Left lung (tissue), 10 donors: Measurements from ENCODE around the gene NOBOX. TPM values are rescaled to one million over a fixed set of nuclear protein-coding genes. Genes with fewer than 3 reads are reported as not detected.

ENCODE experiments used
- ATAC-seq: fragments of 200-7000 bp; cut with Tn5 transposase; one replicate; pipeline ENCODE4 v1.9.1; 2020; ENCODE audit warnings: moderate library complexity
- DNase-seq, 4 donors: peaks; one replicate each; pipeline ENCODE4 v3.0.0-alpha.2; 2013 to 2020
- H3K27ac ChIP-seq, 2 donors: fragments of 200-600 bp; sonication (generic) in 1 of 2; one replicate each; pipeline versions ENCODE4 v1.5.0 to v1.8.0; 2020 to 2021
- H3K27me3 ChIP-seq, 2 donors: fragments of 200-600 bp; sonication (generic) in 1 of 2; one replicate each; pipeline versions ENCODE4 v1.5.0 to v1.8.0; 2020 to 2021
- H3K36me3 ChIP-seq, 2 donors: fragments of 200-600 bp; sonication (generic) in 1 of 2; one replicate each; pipeline versions ENCODE4 v1.5.0 to v1.8.0; 2020 to 2021
- H3K4me1 ChIP-seq, 2 donors: fragments of 200-600 bp; one replicate each; pipeline ENCODE4 v1.8.0; 2021
- H3K4me3 ChIP-seq, 2 donors: fragments of 200-600 bp; sonication (generic) in 1 of 2; one replicate each; pipeline versions ENCODE4 v1.5.0 to v1.8.0; 2020 to 2021; ENCODE audit warnings: mild to moderate bottlenecking in 1 of 2
- H3K9me3 ChIP-seq, 2 donors: fragments of 200-600 bp; sonication (generic) in 1 of 2; one replicate each; pipeline versions ENCODE4 v1.5.0 to v1.8.0; 2020 to 2021
- CTCF ChIP-seq, 2 donors: fragments of 200-600 bp; sonication (generic) in 1 of 2; IDR thresholded peaks; one replicate each; pipeline versions ENCODE4 v1.5.0 to v1.8.0; 2021; ENCODE audit warnings: antibody characterized with exemption in 2 of 2
- intact Hi-C, 2 donors: fragments of 100-400 bp; cut with DNase I; formaldehyde crosslinking; loops; one replicate each; pipeline versions ENCODE4 v1.11.2 to v1.14.2; 2022
- polyA plus RNA-seq, 6 donors: library from polyadenylated mRNA; unstranded; fragments of 120-200 nt; gene quantifications; one replicate each; pipeline ENCODE4 v1.2.1, GENCODE V29; 2013; ENCODE audit not compliant: insufficient read length in 6 of 6
- total RNA-seq, 2 donors: library from RNA; stranded (reverse); fragmentation: NEBNext Ultra II Directional; extraction: Animal tissue kit (Norgen Biotek cat#: 25700); gene quantifications; one replicate each; pipeline ENCODE4 v1.2.1, GENCODE V29; 2021
- donor health status: DM: no; HTN: yes; CAD: no.
- donor health status: DM: no; HTN: no; CAD: no.

NOBOX gene
- total and polyA plus RNA-seq, 8 donors: not detected

- ATAC-seq (no peak), DNase-seq (no peak)
- TF ChIP-seq CTCF (IDR thresholded peaks at IDR 0.05): no peak
- H3K27ac ChIP-seq: no peak overlapping the region
- H3K4me3 ChIP-seq: no peak overlapping the region
- H3K4me1 ChIP-seq: no peaks in the 10 kb centered on the region
- H3K27me3 ChIP-seq: no peaks in the 10 kb centered on the region
- H3K36me3 ChIP-seq: no peaks in the 10 kb centered on the region
- H3K9me3 ChIP-seq: no peaks in the 10 kb centered on the region
- intact Hi-C loops: no loop called here
These were observed 1.5 kb upstream of the NOBOX start for GRCh38 chr7:144404946-144405345.

- H3K27ac ChIP-seq: no peak overlapping the region
- H3K9me3 ChIP-seq: no peaks in the 10 kb centered on the region
- H3K27me3 ChIP-seq: no peaks in the 10 kb centered on the region
- no peak overlapping the region for H3K4me3 ChIP-seq
- no peak for DNase-seq
- no peaks in the 10 kb centered on the region for H3K36me3 ChIP-seq
- intact Hi-C loops: no loop called here
- TF ChIP-seq CTCF (IDR thresholded peaks at IDR 0.05): no peak
- H3K4me1 ChIP-seq: no peaks in the 10 kb centered on the region
- ATAC-seq: no peak
These were observed 391 bp downstream of the NOBOX start for GRCh38 chr7:144403102-144403501.

- H3K4me1 ChIP-seq: no peaks in the 10 kb centered on the region
- H3K4me3 ChIP-seq: no peak overlapping the region
- intact Hi-C loops: no loop called here
- no peak for DNase-seq
- H3K27ac ChIP-seq: no peak overlapping the region
- H3K27me3 ChIP-seq: no peaks in the 10 kb centered on the region
- no peak for ATAC-seq
- H3K36me3 ChIP-seq: no peaks in the 10 kb centered on the region
- TF ChIP-seq CTCF (IDR thresholded peaks at IDR 0.05): no peak
- no peaks in the 10 kb centered on the region for H3K9me3 ChIP-seq
These were observed 2.0 kb downstream of the NOBOX start for GRCh38 chr7:144401490-144401889.

- no peak for ATAC-seq
- no peaks in the 10 kb centered on the region for H3K4me1 ChIP-seq
- no peak for TF ChIP-seq CTCF (IDR thresholded peaks at IDR 0.05)
- no peaks in the 10 kb centered on the region for H3K9me3 ChIP-seq
- DNase-seq: no peak
- no peaks in the 10 kb centered on the region for H3K27me3 ChIP-seq
- intact Hi-C loops: no loop called here
- no peaks in the 10 kb centered on the region for H3K36me3 ChIP-seq
- H3K4me3 ChIP-seq: no peak overlapping the region
- H3K27ac ChIP-seq: no peak overlapping the region
These were observed 3.5 kb downstream of the NOBOX start for GRCh38 chr7:144399946-144400345.

- Histone ChIP-seq H3K9me3 (no peaks in the 10 kb centered on the region), H3K27me3 (no peaks in the 10 kb centered on the region), H3K4me1 (no peaks in the 10 kb centered on the region), H3K36me3 (no peaks in the 10 kb centered on the region), H3K27ac (no peak overlapping the region), H3K4me3 (no peak overlapping the region)
- DNase-seq (no peak), ATAC-seq (no peak)
- intact Hi-C loops: no loop called here
- no peak for TF ChIP-seq CTCF (IDR thresholded peaks at IDR 0.05)
These were observed 4.6 kb downstream of the NOBOX start for GRCh38 chr7:144398911-144399310.
